Rectal smooth muscle tissue (tissue), 1 donor: ENCODE measurements around the gene ZNF593.

Experiments
- H3K27ac ChIP-seq: one replicate; pipeline ENCODE4 v1.7.0; 2013; ENCODE audit warnings: low read depth, low read length, inconsistent platforms
- H3K27me3 ChIP-seq: one replicate; pipeline ENCODE4 v1.7.0; 2013; ENCODE audit warnings: low read length; ENCODE audit not compliant: control insufficient read depth, insufficient read depth
- H3K36me3 ChIP-seq: one replicate; pipeline ENCODE4 v1.7.0; 2013; ENCODE audit warnings: low read length; ENCODE audit not compliant: control insufficient read depth, insufficient read depth
- H3K4me1 ChIP-seq: one replicate; pipeline ENCODE4 v1.7.0; 2013; ENCODE audit warnings: low read length; ENCODE audit not compliant: control insufficient read depth, insufficient read depth
- H3K4me3 ChIP-seq: one replicate; pipeline ENCODE4 v1.7.0; 2013; ENCODE audit warnings: low read length
- H3K9ac ChIP-seq: one replicate; pipeline ENCODE4 v1.7.0; 2013; ENCODE audit warnings: low read length

ZNF593 gene

GRCh38 chr1:26184883-26185282 lies 15.2 kb downstream of the ZNF593 start:
- Histone ChIP-seq H3K4me1 (no peaks in the 10 kb centered on the region), H3K27ac (no peak overlapping the region), H3K9ac (no peak overlapping the region), H3K27me3 (no peaks in the 10 kb centered on the region), H3K4me3 (no peak overlapping the region), H3K36me3 (no peaks in the 10 kb centered on the region)

GRCh38 chr1:26187882-26188281 lies 18.2 kb downstream of the ZNF593 start:
- H3K4me3 ChIP-seq = no peak overlapping the region
- H3K36me3 ChIP-seq = no peaks in the 10 kb centered on the region
- H3K4me1 ChIP-seq = no peaks in the 10 kb centered on the region
- H3K27ac ChIP-seq = no peak overlapping the region
- H3K27me3 ChIP-seq = no peaks in the 10 kb centered on the region
- H3K9ac ChIP-seq = no peak overlapping the region

- Histone ChIP-seq H3K27ac (no peak overlapping the region), H3K4me1 (no peaks in the 10 kb centered on the region), H3K4me3 (no peak overlapping the region), H3K36me3 (no peaks in the 10 kb centered on the region), H3K27me3 (no peaks in the 10 kb centered on the region), H3K9ac (no peak overlapping the region)
These were observed 18.8 kb downstream of the ZNF593 start for GRCh38 chr1:26188477-26188876.

- Histone ChIP-seq H3K36me3 (no peaks in the 10 kb centered on the region), H3K4me1 (no peaks in the 10 kb centered on the region), H3K4me3 (no peak overlapping the region), H3K9ac (no peak overlapping the region), H3K27ac (no peak overlapping the region), H3K27me3 (no peaks in the 10 kb centered on the region)
These were observed 19.6 kb downstream of the ZNF593 start for GRCh38 chr1:26189331-26189730.

DNA sequence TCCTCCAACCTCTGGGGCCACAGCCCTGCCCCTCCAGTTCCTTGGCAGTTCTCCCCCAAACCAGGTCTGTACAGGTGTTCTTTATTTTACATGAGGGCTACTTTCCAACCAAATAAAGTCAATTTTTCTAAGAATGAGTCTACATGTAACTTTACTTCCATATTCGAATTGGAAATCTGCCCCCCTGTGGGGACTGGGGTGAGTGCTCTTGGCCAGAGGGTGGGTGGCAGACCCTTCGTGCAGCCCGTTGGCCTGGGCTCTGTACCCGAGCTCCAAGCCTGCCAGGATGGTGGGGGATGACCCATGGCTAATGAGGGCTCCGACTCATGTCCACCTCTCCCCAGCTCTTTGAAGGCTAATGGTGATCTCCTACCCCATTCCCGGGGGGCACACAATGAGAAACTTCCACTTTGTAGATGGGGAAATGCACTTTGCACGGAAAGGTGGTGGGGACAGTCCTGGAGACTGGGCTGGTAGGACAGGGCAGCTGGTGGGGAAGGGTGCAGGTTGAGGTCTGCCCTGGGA lies 20.1 kb downstream of the ZNF593 start:
- H3K9ac ChIP-seq = no peak overlapping the region
- no peaks in the 10 kb centered on the region for H3K4me1 ChIP-seq
- H3K27ac ChIP-seq = no peak overlapping the region
- no peaks in the 10 kb centered on the region for H3K36me3 ChIP-seq
- H3K4me3 ChIP-seq = no peak overlapping the region
- H3K27me3 ChIP-seq = no peaks in the 10 kb centered on the region

DNA sequence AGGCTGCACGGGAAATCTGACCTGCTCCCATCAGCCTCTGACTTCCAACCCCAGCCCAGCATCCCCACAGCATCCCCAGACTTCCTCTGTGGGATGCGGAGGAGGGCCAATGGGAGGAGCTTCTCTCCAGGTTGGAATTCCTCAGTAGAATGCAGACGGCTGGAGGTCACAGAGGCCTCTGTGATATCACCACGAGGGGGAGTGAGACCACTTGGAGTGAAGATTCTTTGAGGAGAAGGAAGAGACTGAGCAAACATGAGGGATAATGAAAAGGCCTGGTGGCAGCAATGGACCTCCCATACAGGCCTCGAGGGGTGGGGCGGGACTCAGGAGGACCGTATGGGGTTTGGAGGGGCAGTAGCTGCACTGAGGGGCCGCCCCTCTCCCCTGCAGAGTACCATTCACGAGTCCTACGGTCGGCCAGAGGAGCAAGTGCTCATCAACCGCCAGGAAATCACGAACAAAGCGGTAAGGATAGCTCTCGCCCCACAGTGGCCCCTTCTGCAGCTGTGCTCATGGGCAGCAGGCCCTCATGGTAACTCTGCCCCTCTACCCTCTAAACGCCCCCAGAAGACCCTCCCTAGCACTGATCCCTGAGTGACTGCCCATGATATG lies 20.8 kb downstream of the ZNF593 start, which contains the start of gene CATSPER4:
Gene CATSPER4 (plus strand): TSS at position 230 of the 615 bp plus-strand sequence. CDS start 26 bp downstream, at position 256.
- Histone ChIP-seq H3K9ac (no peak within 1 kb of the TSS), H3K27ac (no peak within 1 kb of the TSS), H3K4me1 (no peaks in the 10 kb centered on the region), H3K4me3 (no peak within 1 kb of the TSS), H3K27me3 (no peaks in the 10 kb centered on the region), H3K36me3 (no peaks in the 10 kb centered on the region)

DNA sequence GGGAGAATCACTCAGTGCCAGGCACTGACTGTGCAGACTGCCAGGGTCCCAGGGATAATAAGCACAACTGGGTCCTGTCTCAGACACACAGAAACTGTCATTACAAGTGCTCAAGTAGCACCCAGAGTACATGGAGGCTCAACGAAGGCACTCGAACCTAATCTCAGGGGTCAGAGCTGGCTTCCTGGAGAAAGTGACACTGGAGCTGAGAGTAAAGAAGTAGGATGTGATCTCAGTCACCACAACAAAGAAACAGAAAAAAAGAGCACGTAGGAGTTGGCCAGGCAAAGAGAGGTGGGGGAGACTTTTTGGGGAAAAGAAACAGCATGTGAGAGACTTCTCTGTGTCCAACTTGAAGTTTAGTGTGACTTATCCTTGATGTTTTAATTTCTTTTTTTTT lies 22.0 kb downstream of the ZNF593 start:
- Histone ChIP-seq H3K27me3 (no peaks in the 10 kb centered on the region), H3K36me3 (no peaks in the 10 kb centered on the region), H3K4me1 (no peaks in the 10 kb centered on the region), H3K4me3 (no peak overlapping the region), H3K27ac (no peak overlapping the region), H3K9ac (no peak overlapping the region)

- H3K27me3 ChIP-seq = no peaks in the 10 kb centered on the region
- no peaks in the 10 kb centered on the region for H3K4me1 ChIP-seq
- no peak overlapping the region for H3K9ac ChIP-seq
- no peaks in the 10 kb centered on the region for H3K36me3 ChIP-seq
- H3K4me3 ChIP-seq = no peak overlapping the region
- H3K27ac ChIP-seq = no peak overlapping the region
These were observed 26.1 kb downstream of the ZNF593 start for GRCh38 chr1:26195805-26196204.

DNA sequence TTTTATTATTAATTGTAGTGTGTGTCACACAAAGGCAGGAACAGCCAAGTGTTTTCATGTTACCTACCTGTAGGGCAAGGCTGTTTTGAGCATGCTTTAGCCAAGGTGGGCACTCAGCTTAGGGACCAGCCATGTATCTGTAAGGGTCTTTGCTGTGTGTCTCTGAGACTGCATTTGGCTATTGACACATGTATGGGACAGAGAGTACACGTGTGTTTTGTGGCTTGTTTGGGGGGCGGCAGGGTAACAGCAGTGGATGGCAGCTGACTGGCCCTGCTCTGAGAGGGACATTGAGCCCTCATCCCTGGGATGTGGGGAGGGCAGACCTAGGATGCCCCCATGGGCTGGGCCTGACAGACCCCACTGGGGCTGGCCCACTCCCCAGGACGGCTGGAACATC lies 27.6 kb downstream of the ZNF593 start:
- Histone ChIP-seq H3K4me1 (no peaks in the 10 kb centered on the region), H3K27ac (no peak overlapping the region), H3K4me3 (no peak overlapping the region), H3K9ac (no peak overlapping the region), H3K27me3 (no peaks in the 10 kb centered on the region), H3K36me3 (no peaks in the 10 kb centered on the region)

- Histone ChIP-seq H3K36me3 (no peaks in the 10 kb centered on the region), H3K27me3 (no peaks in the 10 kb centered on the region), H3K4me3 (no peak overlapping the region), H3K4me1 (no peaks in the 10 kb centered on the region), H3K27ac (no peak overlapping the region), H3K9ac (no peak overlapping the region)
These were observed 28.1 kb downstream of the ZNF593 start for GRCh38 chr1:26197813-26198212.

DNA sequence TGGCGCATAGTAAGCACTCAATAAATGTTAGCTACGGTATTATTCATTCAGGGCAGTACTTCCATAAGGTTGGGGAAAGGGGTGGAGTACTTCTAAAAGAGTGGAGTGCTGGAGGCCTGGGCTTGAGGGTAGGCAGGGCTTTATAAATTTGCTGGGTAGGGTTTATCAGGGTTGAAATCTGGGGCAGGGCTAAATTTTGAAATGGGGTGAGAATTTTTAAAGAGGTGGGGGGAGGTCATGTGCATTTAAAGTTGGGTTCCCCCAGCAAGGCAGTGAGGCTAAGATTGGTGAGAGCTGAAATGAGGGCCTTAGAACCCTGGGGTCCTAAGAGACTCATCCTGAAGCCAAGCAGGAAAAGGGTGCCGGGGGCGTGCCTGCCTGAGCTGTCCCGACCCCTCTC lies 30.7 kb downstream of the ZNF593 start:
- Histone ChIP-seq H3K4me1 (no peaks in the 10 kb centered on the region), H3K36me3 (no peaks in the 10 kb centered on the region), H3K27me3 (no peaks in the 10 kb centered on the region), H3K9ac (no peak overlapping the region), H3K27ac (no peak overlapping the region), H3K4me3 (no peak overlapping the region)

DNA sequence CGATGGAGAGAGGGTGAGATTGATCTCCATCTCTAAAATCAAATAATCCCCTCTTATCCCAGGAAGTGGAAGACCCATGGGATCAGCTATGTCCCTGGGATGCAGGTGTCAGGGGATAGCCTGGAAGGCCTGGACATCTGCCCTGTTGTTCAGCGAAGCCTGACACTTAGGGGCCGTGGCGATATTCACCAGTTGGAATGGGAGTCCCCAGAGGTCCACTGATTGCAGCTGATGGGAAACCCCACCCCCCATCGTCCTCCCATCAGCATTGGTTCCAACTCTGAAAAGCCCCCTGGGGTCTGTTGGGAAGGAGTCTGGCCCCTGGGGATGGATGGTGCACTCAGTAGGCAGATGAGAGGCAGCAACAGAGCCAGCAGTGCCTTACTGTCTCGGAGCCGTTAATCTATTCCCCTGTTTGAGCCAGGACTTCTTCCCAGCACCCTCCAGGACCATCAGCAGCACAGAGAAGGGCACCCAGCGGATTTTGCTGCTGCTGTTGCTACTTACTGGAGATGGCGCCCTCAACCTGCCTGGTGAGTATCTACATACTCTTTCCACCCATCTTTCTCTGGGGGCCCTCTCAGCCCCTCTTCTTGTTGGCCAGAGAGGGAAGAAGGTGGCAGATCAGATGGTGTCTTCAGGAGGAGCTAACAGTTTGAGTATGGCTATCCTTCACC lies 34.1 kb downstream of the ZNF593 start:
- Histone ChIP-seq H3K27me3 (no peaks in the 10 kb centered on the region), H3K4me1 (no peaks in the 10 kb centered on the region), H3K9ac (no peak overlapping the region), H3K4me3 (no peak overlapping the region), H3K36me3 (no peaks in the 10 kb centered on the region), H3K27ac (no peak overlapping the region)
